HG02938 (cell line): Measurements from ENCODE around the gene HKDC1.
"Not testable (repeated sequence)": the region's sequence is repeated elsewhere in the genome, so short reads cannot be mapped to it uniquely, and the experiment has no call there.

Experiments used
- ATAC-seq: cut with Tn5 transposase; IDR thresholded peaks from one replicate; pipeline ENCODE4 v1.9.1; 2021; ENCODE audit warnings: mild to moderate bottlenecking, moderate library complexity; ENCODE audit not compliant: unreplicated experiment

The HKDC1 gene

GRCh38 chr10:69275444-69275843 lies 55.3 kb downstream of the HKDC1 start:
- no peak for ATAC-seq

GRCh38 chr10:69276503-69276902 lies 56.4 kb downstream of the HKDC1 start:
- ATAC-seq = no peak

- no peak for ATAC-seq
Measured at GRCh38 chr10:69278446-69278963, 58.4 kb downstream of the HKDC1 start, which contains the start of gene HK1. HK1 (plus strand) TSS chr10:69278496.

GRCh38 chr10:69279110-69279509 lies 59.0 kb downstream of the HKDC1 start:
- no peak for ATAC-seq

GRCh38 chr10:69281507-69282413 lies 61.6 kb downstream of the HKDC1 start:
- no peak for ATAC-seq

- ATAC-seq = not testable (repeated sequence)
Measured at GRCh38 chr10:69284402-69284801, 64.3 kb downstream of the HKDC1 start.

GRCh38 chr10:69285699-69286098 lies 65.6 kb downstream of the HKDC1 start:
- ATAC-seq = no peak

- ATAC-seq = no peak
Measured at GRCh38 chr10:69287181-69287580, 67.0 kb downstream of the HKDC1 start.

- ATAC-seq = no peak
Measured at GRCh38 chr10:69290993-69291392, 70.9 kb downstream of the HKDC1 start.

- no peak for ATAC-seq
Measured at GRCh38 chr10:69292459-69292858, 72.3 kb downstream of the HKDC1 start.

- ATAC-seq = no peak
Measured at GRCh38 chr10:69295027-69295636, 75.0 kb downstream of the HKDC1 start.

GRCh38 chr10:69303632-69304051 lies 83.5 kb downstream of the HKDC1 start:
- ATAC-seq = no peak

GRCh38 chr10:69306421-69306820 lies 86.3 kb downstream of the HKDC1 start:
- ATAC-seq = no peak

GRCh38 chr10:69307434-69307833 lies 87.3 kb downstream of the HKDC1 start:
- no peak for ATAC-seq

- ATAC-seq = not testable (repeated sequence)
Measured at GRCh38 chr10:69308304-69308703, 88.2 kb downstream of the HKDC1 start.

- ATAC-seq = no peak
Measured at GRCh38 chr10:69311309-69311708, 91.2 kb downstream of the HKDC1 start.

GRCh38 chr10:69312528-69312927 lies 92.4 kb downstream of the HKDC1 start:
- no peak for ATAC-seq

- ATAC-seq = no peak
Measured at GRCh38 chr10:69315100-69315542, 95.0 kb downstream of the HKDC1 start.

GRCh38 chr10:69315610-69316312 lies 95.6 kb downstream of the HKDC1 start:
- no peak for ATAC-seq

- ATAC-seq = no peak
Measured at GRCh38 chr10:69316313-69317059, 96.4 kb downstream of the HKDC1 start.
